ENCODE results near the gene TXNDC17.
"Not testable (repeated sequence)": the region's sequence is repeated elsewhere in the genome, so short reads cannot be mapped to it uniquely, and the experiment has no call there.

The TXNDC17 gene

DNA sequence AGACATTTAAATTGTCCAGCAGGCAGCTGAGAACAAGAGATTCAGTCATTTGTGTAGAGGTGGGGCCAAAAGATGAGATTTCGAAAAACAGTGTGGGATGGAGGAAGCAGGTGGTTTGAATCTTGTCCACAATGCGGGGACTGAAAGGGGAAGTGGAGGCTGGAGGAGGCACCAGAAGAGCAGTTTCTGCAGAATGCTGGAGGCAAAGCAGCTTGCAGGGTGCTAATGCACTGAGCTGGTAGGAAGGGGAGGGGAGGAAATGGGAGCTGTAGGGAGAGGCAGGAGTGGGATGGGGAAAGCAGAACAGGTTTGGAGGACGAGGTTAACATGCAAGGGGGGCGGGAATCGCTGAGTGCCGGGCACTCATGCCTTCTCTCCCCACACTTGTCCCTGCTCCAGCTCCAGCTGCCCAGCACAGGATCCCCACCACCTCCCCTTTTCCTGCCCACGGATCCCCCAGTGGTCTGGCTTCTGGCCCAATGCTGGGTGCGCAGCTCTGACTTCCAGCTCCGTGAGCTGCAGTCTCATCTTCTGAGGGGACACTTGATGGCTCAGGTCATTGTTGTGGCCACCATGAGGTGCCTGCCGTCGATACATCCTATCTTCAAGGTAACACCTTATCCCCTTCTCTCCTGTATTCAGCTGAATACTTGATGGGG is 20.1 kb downstream of the TXNDC17 start:
- peak overlapping the region; percentile 42 for H3K4me3 Mint-ChIP-seq
- no peak overlapping the region for H3K27ac Mint-ChIP-seq
- H3K27me3 Mint-ChIP-seq (ENCODE audit: low read depth) = peaks cover 29% of the 10 kb centered on the region
- peaks cover 4% of the 10 kb centered on the region for H3K36me3 Mint-ChIP-seq (ENCODE audit: low read depth)
- peaks cover 32% of the 10 kb centered on the region for H3K4me1 Mint-ChIP-seq (ENCODE audit: low read depth)
- H3K9me3 Mint-ChIP-seq = no peaks in the 10 kb centered on the region
- DNase-seq (ENCODE audit: low spot score) = peak; percentile 57

GRCh38 chr17:6661464-6661848 is 20.6 kb downstream of the TXNDC17 start:
- peaks cover 4% of the 10 kb centered on the region for H3K36me3 Mint-ChIP-seq (ENCODE audit: low read depth)
- H3K27me3 Mint-ChIP-seq (ENCODE audit: low read depth) = peaks cover 26% of the 10 kb centered on the region
- peaks cover 30% of the 10 kb centered on the region for H3K4me1 Mint-ChIP-seq (ENCODE audit: low read depth)
- H3K27ac Mint-ChIP-seq = no peak overlapping the region
- H3K4me3 Mint-ChIP-seq = peak overlapping the region; percentile 42
- DNase-seq (ENCODE audit: low spot score) = no peak
- H3K9me3 Mint-ChIP-seq = no peaks in the 10 kb centered on the region

DNA sequence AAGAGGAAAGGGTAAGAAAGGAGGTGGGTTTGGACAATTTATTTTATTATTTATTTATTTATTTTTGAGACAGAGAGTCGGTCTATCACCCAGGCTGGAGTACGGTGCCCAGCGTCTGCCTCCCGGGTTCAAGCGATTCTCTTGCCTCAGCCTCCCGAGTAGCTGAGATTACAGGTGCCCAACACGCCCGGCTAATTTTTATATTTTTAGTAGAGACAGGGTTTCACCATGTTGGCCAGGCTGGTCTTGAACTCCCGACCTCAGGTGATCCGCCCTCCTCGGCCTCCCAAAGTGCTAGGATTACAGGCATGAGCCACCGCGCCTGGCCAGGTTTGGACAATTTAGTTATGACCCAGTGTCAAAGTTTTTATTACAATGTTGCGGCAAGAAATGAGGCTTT is 22.3 kb downstream of the TXNDC17 start:
- H3K9me3 Mint-ChIP-seq; DNase-seq (ENCODE audit: low spot score); H3K36me3 Mint-ChIP-seq (ENCODE audit: low read depth); H3K27ac Mint-ChIP-seq; H3K4me3 Mint-ChIP-seq: not testable (repeated sequence)
- H3K4me1 Mint-ChIP-seq (ENCODE audit: low read depth) = peaks cover 21% of the 10 kb centered on the region
- H3K27me3 Mint-ChIP-seq (ENCODE audit: low read depth) = peaks cover 22% of the 10 kb centered on the region

GRCh38 chr17:6666077-6666521 is 25.2 kb downstream of the TXNDC17 start:
- DNase-seq (ENCODE audit: low spot score) = no peak
- Mint-ChIP-seq H3K27me3 (ENCODE audit: low read depth) (peaks cover 18% of the 10 kb centered on the region), H3K9me3 (no peaks in the 10 kb centered on the region), H3K36me3 (ENCODE audit: low read depth) (no peaks in the 10 kb centered on the region), H3K27ac (no peak overlapping the region), H3K4me1 (ENCODE audit: low read depth) (peaks cover 6% of the 10 kb centered on the region), H3K4me3 (no peak overlapping the region)

DNA sequence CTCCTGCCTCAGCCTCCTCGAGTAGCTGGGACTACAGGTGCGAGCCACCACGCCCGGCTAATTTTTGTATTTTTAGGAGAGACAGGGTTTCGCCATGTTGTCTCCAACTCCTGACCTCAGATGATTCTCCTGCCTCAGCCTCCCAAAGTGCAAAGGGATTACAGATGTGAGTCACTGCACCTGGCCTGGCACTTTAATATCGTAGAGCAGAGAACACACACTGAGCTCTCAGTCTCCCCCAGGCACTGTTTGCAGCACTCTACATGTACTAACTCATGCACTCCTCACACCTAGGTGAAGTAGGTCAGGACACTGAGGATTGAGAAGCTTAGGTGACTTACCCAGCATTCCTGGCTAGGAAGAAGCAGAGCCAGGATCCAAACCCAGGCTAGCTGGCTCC is 25.7 kb downstream of the TXNDC17 start:
- H3K4me1 Mint-ChIP-seq (ENCODE audit: low read depth) = peaks cover 2% of the 10 kb centered on the region
- H3K36me3 Mint-ChIP-seq (ENCODE audit: low read depth) = no peaks in the 10 kb centered on the region
- DNase-seq (ENCODE audit: low spot score) = no peak
- no peaks in the 10 kb centered on the region for H3K9me3 Mint-ChIP-seq
- no peak overlapping the region for H3K27ac Mint-ChIP-seq
- H3K4me3 Mint-ChIP-seq = no peak overlapping the region
- peaks cover 14% of the 10 kb centered on the region for H3K27me3 Mint-ChIP-seq (ENCODE audit: low read depth)

DNA sequence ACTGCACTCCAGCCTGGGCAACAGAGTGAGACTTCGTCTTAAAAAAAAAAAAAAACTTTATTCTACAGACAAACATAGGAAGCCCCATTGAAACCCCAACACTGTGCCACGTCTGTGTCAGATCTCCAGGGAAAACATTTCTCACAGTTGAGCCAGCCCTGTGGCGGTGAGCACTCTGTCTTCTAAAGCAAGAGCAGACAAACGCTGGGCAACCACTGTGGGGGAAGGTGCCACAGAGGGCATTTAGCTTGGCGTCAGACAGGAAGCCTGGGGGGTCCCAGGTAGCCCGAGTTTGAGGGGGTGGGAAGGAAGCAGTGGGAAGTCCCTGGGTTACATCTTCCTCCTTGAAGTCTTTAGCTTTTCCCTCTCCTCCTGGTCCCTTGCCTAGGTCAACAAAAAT is 26.7 kb downstream of the TXNDC17 start:
- H3K4me3 Mint-ChIP-seq = no peak overlapping the region
- no peaks in the 10 kb centered on the region for H3K4me1 Mint-ChIP-seq (ENCODE audit: low read depth)
- no peaks in the 10 kb centered on the region for H3K36me3 Mint-ChIP-seq (ENCODE audit: low read depth)
- no peaks in the 10 kb centered on the region for H3K9me3 Mint-ChIP-seq
- H3K27ac Mint-ChIP-seq = no peak overlapping the region
- DNase-seq (ENCODE audit: low spot score) = no peak
- H3K27me3 Mint-ChIP-seq (ENCODE audit: low read depth) = peaks cover 8% of the 10 kb centered on the region

- no peak for DNase-seq (ENCODE audit: low spot score)
- no peaks in the 10 kb centered on the region for H3K4me1 Mint-ChIP-seq (ENCODE audit: low read depth)
- peaks cover 8% of the 10 kb centered on the region for H3K27me3 Mint-ChIP-seq (ENCODE audit: low read depth)
- no peaks in the 10 kb centered on the region for H3K36me3 Mint-ChIP-seq (ENCODE audit: low read depth)
- H3K27ac Mint-ChIP-seq = no peak overlapping the region
- H3K4me3 Mint-ChIP-seq = no peak overlapping the region
- no peaks in the 10 kb centered on the region for H3K9me3 Mint-ChIP-seq
These were observed 27.4 kb downstream of the TXNDC17 start for GRCh38 chr17:6668219-6668618.

GRCh38 chr17:6668727-6669425 is 28.0 kb downstream of the TXNDC17 start:
- Mint-ChIP-seq H3K4me1 (ENCODE audit: low read depth) (no peaks in the 10 kb centered on the region), H3K36me3 (ENCODE audit: low read depth) (no peaks in the 10 kb centered on the region), H3K9me3 (no peaks in the 10 kb centered on the region), H3K27ac (no peak overlapping the region), H3K27me3 (ENCODE audit: low read depth) (peaks cover 8% of the 10 kb centered on the region), H3K4me3 (no peak overlapping the region)
- no peak for DNase-seq (ENCODE audit: low spot score)

DNA sequence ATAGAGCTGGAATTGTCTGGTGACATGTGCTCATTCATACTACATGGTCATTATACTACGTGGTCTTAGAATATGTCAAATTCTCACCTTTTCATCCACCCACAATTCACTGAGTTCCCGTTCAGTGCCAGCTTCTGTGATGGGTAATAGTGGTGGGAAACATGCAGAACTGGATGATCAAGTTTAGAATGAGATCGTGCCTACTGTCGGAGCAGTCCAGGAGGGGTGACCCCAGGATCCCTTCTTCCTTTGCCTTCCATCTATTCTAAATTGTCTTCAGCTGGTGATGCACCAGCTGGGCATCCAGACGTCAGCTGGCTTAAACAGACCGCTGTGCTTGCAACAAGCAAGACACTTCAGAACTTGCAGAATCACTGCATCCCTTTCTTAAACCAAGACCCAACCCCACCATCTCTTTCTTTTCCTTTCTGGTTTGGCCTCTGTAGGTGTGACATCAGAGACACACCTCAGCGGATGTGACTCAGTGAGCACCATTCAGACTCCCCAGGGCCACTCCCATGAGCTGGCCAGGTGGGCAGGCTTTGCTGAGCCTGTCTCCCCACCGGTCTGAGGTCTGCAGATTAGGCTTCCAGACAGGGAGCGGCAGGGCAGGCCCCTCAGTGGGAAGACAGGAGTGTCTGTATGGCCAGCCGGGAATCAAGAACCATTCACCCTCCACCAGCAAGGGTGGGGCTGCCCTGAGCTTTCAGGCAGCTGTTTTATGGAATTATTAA is 28.8 kb downstream of the TXNDC17 start:
- Mint-ChIP-seq H3K27ac (no peak overlapping the region), H3K27me3 (ENCODE audit: low read depth) (peaks cover 8% of the 10 kb centered on the region), H3K36me3 (ENCODE audit: low read depth) (no peaks in the 10 kb centered on the region), H3K9me3 (no peaks in the 10 kb centered on the region), H3K4me1 (ENCODE audit: low read depth) (no peaks in the 10 kb centered on the region), H3K4me3 (no peak overlapping the region)
- no peak for DNase-seq (ENCODE audit: low spot score)

GRCh38 chr17:6670571-6670970 is 29.7 kb downstream of the TXNDC17 start:
- peaks cover 4% of the 10 kb centered on the region for H3K27me3 Mint-ChIP-seq (ENCODE audit: low read depth)
- H3K9me3 Mint-ChIP-seq = no peaks in the 10 kb centered on the region
- no peak overlapping the region for H3K27ac Mint-ChIP-seq
- no peak for DNase-seq (ENCODE audit: low spot score)
- no peak overlapping the region for H3K4me3 Mint-ChIP-seq
- no peaks in the 10 kb centered on the region for H3K4me1 Mint-ChIP-seq (ENCODE audit: low read depth)
- no peaks in the 10 kb centered on the region for H3K36me3 Mint-ChIP-seq (ENCODE audit: low read depth)

- H3K36me3 Mint-ChIP-seq (ENCODE audit: low read depth) = no peaks in the 10 kb centered on the region
- H3K9me3 Mint-ChIP-seq = no peaks in the 10 kb centered on the region
- DNase-seq (ENCODE audit: low spot score) = no peak
- no peak overlapping the region for H3K27ac Mint-ChIP-seq
- H3K27me3 Mint-ChIP-seq (ENCODE audit: low read depth) = peaks cover 9% of the 10 kb centered on the region
- no peaks in the 10 kb centered on the region for H3K4me1 Mint-ChIP-seq (ENCODE audit: low read depth)
- no peak overlapping the region for H3K4me3 Mint-ChIP-seq
These were observed 30.1 kb downstream of the TXNDC17 start for GRCh38 chr17:6670999-6671398.

DNA sequence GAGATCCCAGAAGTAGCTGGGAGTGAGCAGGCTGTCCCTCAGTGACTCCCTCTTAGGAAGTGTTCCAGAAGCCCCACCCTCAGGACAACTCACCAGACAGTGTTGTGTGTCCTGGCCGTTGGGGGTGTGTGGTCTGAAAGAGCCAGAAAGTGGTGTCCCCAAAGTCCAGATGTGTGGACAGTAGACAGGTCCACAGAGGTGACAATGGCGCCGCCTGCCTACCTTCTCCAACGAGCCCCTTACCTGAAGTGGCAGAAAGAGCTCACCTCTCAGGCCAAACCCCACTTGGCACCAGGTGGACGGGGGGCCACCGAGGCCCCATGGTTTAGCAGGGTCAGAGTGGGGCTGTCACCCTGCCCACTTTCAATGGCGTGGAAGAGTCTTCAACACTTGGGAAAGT is 30.6 kb downstream of the TXNDC17 start:
- no peak overlapping the region for H3K4me3 Mint-ChIP-seq
- H3K27me3 Mint-ChIP-seq (ENCODE audit: low read depth) = peaks cover 9% of the 10 kb centered on the region
- no peak overlapping the region for H3K27ac Mint-ChIP-seq
- H3K36me3 Mint-ChIP-seq (ENCODE audit: low read depth) = no peaks in the 10 kb centered on the region
- H3K9me3 Mint-ChIP-seq = no peaks in the 10 kb centered on the region
- no peak for DNase-seq (ENCODE audit: low spot score)
- no peaks in the 10 kb centered on the region for H3K4me1 Mint-ChIP-seq (ENCODE audit: low read depth)

DNA sequence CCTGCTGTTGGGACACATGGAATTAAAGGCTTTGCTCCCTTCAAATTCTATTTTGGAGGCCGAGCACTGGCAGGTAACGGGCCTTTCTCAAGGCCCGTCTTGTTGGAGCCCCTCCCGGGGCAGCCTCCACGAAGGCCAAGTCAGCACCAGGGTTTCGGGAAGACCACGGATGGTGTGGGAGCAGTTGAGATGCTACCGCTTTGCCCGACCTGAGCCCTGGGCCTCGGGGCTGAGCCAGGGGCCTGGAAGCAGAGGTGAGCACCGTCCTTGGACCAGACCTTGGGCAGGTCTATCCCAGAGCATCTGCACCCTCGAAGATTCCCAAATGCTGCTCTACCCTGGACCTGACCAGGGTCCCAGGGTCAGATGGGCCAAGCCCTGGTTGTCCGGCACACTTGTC is 33.7 kb downstream of the TXNDC17 start:
- peaks cover 3% of the 10 kb centered on the region for H3K4me1 Mint-ChIP-seq (ENCODE audit: low read depth)
- DNase-seq (ENCODE audit: low spot score) = no peak
- H3K9me3 Mint-ChIP-seq = no peaks in the 10 kb centered on the region
- H3K27me3 Mint-ChIP-seq (ENCODE audit: low read depth) = peaks cover 22% of the 10 kb centered on the region
- H3K4me3 Mint-ChIP-seq = no peak overlapping the region
- H3K27ac Mint-ChIP-seq = no peak overlapping the region
- no peaks in the 10 kb centered on the region for H3K36me3 Mint-ChIP-seq (ENCODE audit: low read depth)

- Mint-ChIP-seq H3K4me1 (ENCODE audit: low read depth) (peaks cover 3% of the 10 kb centered on the region), H3K36me3 (ENCODE audit: low read depth) (no peaks in the 10 kb centered on the region), H3K4me3 (no peak overlapping the region), H3K27ac (no peak overlapping the region), H3K9me3 (no peaks in the 10 kb centered on the region), H3K27me3 (ENCODE audit: low read depth) (peaks cover 25% of the 10 kb centered on the region)
- DNase-seq (ENCODE audit: low spot score) = no peak
These were observed 34.5 kb downstream of the TXNDC17 start for GRCh38 chr17:6675201-6675825.

Measured in T-helper 2 cell treated with Interferon-gamma antibody and Interleukin-4, amounts not matched to agents 5 μg/mL and 100 μg/mL, for 36 hours (primary cell).